ENCODE measurements around the gene RPL36.
A peak's percentile ranks its signal among the peaks of the same experiment; 100 is the strongest.

DNA sequence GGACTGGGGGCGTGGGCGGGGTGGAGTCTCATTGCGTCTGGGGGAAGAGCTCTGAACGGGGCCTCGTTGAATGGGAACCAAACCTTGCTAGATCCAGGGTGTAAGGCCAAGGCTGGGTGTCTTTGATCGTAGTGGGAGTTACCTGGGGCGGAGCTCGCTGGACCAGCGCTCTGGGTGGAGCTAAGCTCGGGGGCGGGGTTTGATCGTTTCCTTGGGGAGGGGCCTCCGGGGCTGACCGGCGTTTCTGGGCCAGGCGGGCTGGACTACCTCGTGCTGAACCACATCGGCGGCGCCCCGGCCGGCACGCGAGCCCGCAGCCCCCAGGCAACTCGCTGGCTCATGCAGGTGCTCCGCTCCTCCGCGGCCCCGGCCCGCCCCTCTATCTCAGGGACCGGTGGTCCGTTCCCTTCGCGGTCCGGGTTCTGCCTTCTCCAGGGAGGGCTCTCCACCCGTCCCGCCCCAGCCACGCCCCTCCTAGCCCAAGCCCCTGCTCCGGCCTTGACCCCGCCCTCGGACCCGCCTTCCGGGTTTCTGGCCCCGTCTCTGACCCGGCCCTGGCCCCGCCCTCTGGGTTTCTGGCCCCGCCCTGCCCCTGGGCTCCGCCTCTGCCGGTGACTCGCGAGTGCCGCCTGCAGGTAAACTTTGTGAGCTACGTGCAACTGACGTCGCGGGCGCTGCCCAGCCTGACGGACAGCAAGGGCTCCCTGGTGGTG, 3.3 kb upstream of the RPL36 start:
- TF ChIP-seq, protein P1, sequence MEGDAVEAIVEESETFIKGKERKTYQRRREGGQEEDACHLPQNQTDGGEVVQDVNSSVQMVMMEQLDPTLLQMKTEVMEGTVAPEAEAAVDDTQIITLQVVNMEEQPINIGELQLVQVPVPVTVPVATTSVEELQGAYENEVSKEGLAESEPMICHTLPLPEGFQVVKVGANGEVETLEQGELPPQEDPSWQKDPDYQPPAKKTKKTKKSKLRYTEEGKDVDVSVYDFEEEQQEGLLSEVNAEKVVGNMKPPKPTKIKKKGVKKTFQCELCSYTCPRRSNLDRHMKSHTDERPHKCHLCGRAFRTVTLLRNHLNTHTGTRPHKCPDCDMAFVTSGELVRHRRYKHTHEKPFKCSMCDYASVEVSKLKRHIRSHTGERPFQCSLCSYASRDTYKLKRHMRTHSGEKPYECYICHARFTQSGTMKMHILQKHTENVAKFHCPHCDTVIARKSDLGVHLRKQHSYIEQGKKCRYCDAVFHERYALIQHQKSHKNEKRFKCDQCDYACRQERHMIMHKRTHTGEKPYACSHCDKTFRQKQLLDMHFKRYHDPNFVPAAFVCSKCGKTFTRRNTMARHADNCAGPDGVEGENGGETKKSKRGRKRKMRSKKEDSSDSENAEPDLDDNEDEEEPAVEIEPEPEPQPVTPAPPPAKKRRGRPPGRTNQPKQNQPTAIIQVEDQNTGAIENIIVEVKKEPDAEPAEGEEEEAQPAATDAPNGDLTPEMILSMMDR (IDR thresholded peaks at IDR 0.05) = peak; percentile 85 to 89 (median 87)
- TF ChIP-seq POLR2AphosphoS5 (IDR thresholded peaks at IDR 0.05) = peak; percentile 67
